Measurements from ENCODE around the gene PCBP1.

The PCBP1 gene

DNA sequence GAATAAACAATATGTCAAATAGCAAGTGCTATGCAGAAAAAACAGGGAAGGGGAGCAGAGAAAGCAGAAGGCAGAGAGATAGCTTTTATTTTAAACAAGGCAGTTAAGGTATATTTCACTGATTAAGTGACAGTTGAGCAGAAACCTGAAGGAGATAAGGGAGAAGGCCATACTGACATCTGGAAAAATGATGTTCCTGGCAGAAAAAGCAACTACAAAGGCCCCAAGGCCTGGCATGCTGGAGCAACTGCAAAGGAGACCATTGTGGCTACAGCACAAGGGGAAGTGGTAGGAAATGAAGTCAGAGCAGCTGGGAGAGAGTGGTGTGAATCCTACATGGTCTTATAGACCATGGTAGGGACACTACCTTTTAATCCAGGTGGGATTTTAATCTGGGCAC, 8.9 kb upstream of the PCBP1 start:
- TF ChIP-seq EZH2phosphoT487 (IDR thresholded peaks at IDR 0.05; ENCODE audit: borderline replicate concordance, low read length): no peak
- no peak for TF ChIP-seq CTCF (IDR thresholded peaks at IDR 0.05; ENCODE audit: low read depth, low read length, poor library complexity, severe bottlenecking)
- Histone ChIP-seq H3F3A (ENCODE audit: control insufficient read depth, insufficient read depth) (peaks cover 5% of the 10 kb centered on the region; the same call in 1 of the 2 replicates), H3K4me1 (ENCODE audit: control insufficient read depth, low read length) (peaks cover 4% of the 10 kb centered on the region), H3K9me3 (ENCODE audit: control insufficient read depth, insufficient read depth, low read length) (no peaks in the 10 kb centered on the region), H3K36me3 (ENCODE audit: control insufficient read depth, low read length) (peaks cover 58% of the 10 kb centered on the region), H3K79me2 (ENCODE audit: control insufficient read depth, low read length) (peaks cover 4% of the 10 kb centered on the region; the same call in 1 of the 2 replicates), H3K4me3 (ENCODE audit: low read length) (no peak overlapping the region), H3K27me3 (ENCODE audit: control insufficient read depth, low read length) (no peaks in the 10 kb centered on the region), H3K4me2 (ENCODE audit: low read length) (no peak overlapping the region), H4K20me1 (ENCODE audit: control insufficient read depth, insufficient read depth, low read depth, low read length) (no peaks in the 10 kb centered on the region), H3K9me2 (replicated peaks; ENCODE audit: control insufficient read depth, low read length) (no peaks in the 10 kb centered on the region), H3K27ac (ENCODE audit: low read depth, low read length) (no peak overlapping the region)

DNA sequence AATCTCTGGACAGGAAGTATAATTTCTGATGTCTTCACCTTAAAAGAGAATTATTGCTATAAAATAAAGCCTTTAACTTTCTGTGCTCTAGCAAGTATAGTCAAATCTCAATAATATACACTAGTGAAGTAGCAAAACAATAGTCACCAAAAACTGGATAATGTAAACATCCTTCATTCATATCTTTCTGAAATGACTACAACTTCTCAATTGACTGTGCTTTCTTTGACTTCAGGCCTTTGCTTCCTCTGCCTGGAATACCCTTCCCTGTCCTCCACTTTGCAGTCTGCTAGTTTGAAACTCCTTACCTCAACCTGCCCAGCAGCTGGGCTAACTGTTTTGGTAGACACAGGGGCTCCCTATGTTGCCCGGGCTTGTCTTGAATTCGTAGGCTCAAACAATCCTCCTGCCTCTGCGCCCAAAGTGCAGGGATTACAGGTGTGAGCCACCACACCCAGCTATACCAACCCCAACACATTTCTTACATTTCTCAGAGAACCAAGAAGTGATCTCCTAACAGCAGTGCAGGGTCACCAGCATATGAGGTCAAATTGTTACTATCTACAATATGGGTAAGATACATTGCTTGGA, 6.6 kb upstream of the PCBP1 start:
- no peak overlapping the region for H3K27ac ChIP-seq (ENCODE audit: low read depth, low read length)
- no peak overlapping the region for H3K4me2 ChIP-seq (ENCODE audit: low read length)
- H3K9me2 ChIP-seq (replicated peaks; ENCODE audit: control insufficient read depth, low read length): no peaks in the 10 kb centered on the region
- no peak overlapping the region for H3K4me3 ChIP-seq (ENCODE audit: low read length)
- peaks cover 17% of the 10 kb centered on the region for H3K79me2 ChIP-seq (ENCODE audit: control insufficient read depth, low read length)
- H3K36me3 ChIP-seq (ENCODE audit: control insufficient read depth, low read length): peaks cover 74% of the 10 kb centered on the region
- no peak for TF ChIP-seq EZH2phosphoT487 (IDR thresholded peaks at IDR 0.05; ENCODE audit: borderline replicate concordance, low read length)
- no peak for TF ChIP-seq CTCF (IDR thresholded peaks at IDR 0.05; ENCODE audit: low read depth, low read length, poor library complexity, severe bottlenecking)
- H3K27me3 ChIP-seq (ENCODE audit: control insufficient read depth, low read length): no peaks in the 10 kb centered on the region
- peaks cover 26% of the 10 kb centered on the region for H3F3A ChIP-seq (ENCODE audit: control insufficient read depth, insufficient read depth)
- no peaks in the 10 kb centered on the region for H4K20me1 ChIP-seq (ENCODE audit: control insufficient read depth, insufficient read depth, low read depth, low read length)
- peaks cover 27% of the 10 kb centered on the region for H3K4me1 ChIP-seq (ENCODE audit: control insufficient read depth, low read length)
- no peaks in the 10 kb centered on the region for H3K9me3 ChIP-seq (ENCODE audit: control insufficient read depth, insufficient read depth, low read length)

- Histone ChIP-seq H3K9me2 (replicated peaks; ENCODE audit: control insufficient read depth, low read length) (no peaks in the 10 kb centered on the region), H3K27ac (ENCODE audit: low read depth, low read length) (no peak overlapping the region), H3K27me3 (ENCODE audit: control insufficient read depth, low read length) (no peaks in the 10 kb centered on the region), H3F3A (ENCODE audit: control insufficient read depth, insufficient read depth) (peaks cover 31% of the 10 kb centered on the region), H4K20me1 (ENCODE audit: control insufficient read depth, insufficient read depth, low read depth, low read length) (no peaks in the 10 kb centered on the region), H3K4me3 (ENCODE audit: low read length) (no peak overlapping the region), H3K79me2 (ENCODE audit: control insufficient read depth, low read length) (peaks cover 20% of the 10 kb centered on the region), H3K4me1 (ENCODE audit: control insufficient read depth, low read length) (peaks cover 32% of the 10 kb centered on the region), H3K4me2 (ENCODE audit: low read length) (no peak overlapping the region), H3K36me3 (ENCODE audit: control insufficient read depth, low read length) (peaks cover 69% of the 10 kb centered on the region), H3K9me3 (ENCODE audit: control insufficient read depth, insufficient read depth, low read length) (no peaks in the 10 kb centered on the region)
- no peak for TF ChIP-seq CTCF (IDR thresholded peaks at IDR 0.05; ENCODE audit: low read depth, low read length, poor library complexity, severe bottlenecking)
- no peak for TF ChIP-seq EZH2phosphoT487 (IDR thresholded peaks at IDR 0.05; ENCODE audit: borderline replicate concordance, low read length)
These were observed 6.1 kb upstream of the PCBP1 start for GRCh38 chr2:70081221-70081620.

Measured in DOHH2 (cell line).